ENCODE data around the gene KNDC1.

DNA sequence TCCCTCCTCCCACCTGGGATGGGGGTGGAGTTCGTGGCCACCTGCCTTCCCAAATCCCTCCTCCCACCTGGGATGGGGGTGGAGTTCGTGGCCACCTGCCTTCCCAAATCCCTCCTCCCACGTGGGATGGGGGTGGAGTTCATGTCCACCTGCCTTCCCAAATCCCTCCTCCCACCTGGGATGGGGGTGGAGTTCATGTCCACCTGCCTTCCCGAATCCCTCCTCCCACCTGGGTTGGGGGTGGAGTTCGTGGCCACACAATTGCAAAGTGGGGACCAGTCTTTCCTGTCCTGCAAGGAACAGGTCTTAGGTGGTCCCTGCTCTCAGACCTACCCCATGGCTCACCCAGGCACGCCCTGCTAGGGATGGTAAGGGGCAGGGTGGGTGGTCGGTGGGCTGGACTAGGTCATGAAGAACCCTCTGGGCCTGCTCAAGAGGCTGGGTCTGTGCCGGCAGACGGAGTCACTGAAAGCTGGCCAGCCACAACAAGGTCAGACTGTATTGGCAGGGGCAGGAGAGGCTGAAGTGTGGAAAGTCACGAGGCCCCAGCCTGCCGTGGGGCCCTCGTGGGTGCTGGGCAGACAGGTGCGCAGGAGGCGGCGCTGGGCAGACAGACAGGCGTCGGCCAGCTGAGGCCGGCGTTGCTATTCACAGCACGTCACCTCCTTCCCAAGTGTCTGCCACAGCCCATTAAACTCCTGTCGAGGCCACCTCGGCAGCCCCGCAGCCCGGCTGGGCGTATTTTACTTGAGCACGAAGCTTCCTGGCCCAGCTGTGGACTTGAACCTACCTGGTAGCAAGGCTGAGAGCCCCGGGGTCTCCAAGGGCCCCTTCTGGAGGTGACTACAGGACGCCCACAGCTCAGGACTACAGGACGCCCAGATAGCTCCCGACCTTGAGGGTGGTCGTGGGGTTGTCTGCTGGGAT lies 4.1 kb downstream of the KNDC1 start:
- no peak for TF ChIP-seq YY1 (tag by site-specific recombination; IDR thresholded peaks at IDR 0.05)
- TF ChIP-seq ZNF514 (tag by site-specific recombination; IDR thresholded peaks at IDR 0.05): no peak
- TF ChIP-seq TSHZ1 (tag by site-specific recombination; IDR thresholded peaks at IDR 0.05; ENCODE audit: borderline replicate concordance): no peak
